NCI-H345 treated with DMSO at 0.1 percent for 48 hours (cell line): ENCODE data around the gene DAND5.
"Not testable (repeated sequence)": the region's sequence is repeated elsewhere in the genome, so short reads cannot be mapped to it uniquely, and the experiment has no call there.

Source experiments
- DNase-seq: peaks from one replicate; lab custom pipeline; 2025; ENCODE audit not compliant: unreplicated experiment; lab: John Stamatoyannopoulos, UW

The DAND5 gene

GRCh38 chr19:12965017-12965811 is 4.2 kb upstream of the DAND5 start:
- no peak for DNase-seq

GRCh38 chr19:12965812-12966135 is 3.6 kb upstream of the DAND5 start:
- DNase-seq, result no peak

GRCh38 chr19:12967907-12968306 is 1.5 kb upstream of the DAND5 start:
- DNase-seq, result no peak

DNA sequence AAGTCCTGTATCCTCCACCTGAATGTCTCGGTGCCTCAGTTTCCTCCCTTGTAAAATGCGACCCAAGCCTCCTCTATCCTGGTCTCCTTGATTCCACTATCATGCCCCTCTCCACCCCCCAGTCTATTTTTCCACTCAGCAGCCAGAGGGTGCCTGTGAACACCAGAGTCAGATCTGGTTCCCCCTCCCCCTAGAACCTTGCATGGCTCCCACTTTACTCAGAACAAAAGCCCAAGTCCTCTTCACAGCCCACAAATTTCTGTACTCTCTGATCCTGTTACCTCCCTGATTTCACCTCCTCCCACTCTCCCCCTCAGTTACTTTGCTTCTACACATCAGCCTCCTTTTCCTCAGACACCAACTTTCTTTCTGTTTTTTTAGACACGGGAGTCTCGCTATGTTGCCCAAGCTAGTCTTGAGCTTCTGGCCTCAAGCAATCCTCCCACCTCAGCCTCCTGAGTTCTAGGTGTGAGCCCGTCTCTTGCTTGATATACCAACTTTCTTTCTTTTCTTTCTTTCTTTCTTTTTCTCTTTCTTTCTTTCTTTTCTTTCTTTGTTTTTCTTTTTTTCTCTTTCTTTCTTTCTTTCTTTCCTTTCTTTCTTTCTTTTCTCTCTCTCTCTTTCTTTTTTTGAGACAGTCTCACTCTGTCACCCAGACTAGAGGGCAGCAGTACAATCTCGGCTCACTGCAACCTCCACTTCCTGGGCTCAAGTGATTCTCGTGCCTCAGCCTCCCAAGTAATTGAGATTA is 869 bp downstream of the DAND5 start:
- no peak for DNase-seq

DNA sequence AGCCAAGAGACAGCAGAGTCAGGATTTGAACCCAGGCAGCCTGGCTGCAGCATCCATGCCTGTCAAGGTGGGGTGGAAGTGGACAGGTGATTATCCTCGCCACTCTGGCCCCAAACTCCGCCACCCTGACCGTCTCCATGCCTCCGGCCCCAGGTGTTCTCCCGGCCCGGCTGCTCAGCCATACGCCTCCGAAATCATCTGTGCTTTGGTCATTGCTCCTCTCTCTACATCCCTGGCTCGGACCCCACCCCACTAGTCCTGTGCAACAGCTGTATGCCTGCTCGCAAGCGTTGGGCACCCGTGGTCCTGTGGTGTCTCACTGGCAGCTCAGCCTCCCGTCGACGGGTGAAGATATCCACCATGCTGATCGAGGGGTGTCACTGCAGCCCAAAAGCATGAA is 3.9 kb downstream of the DAND5 start:
- DNase-seq, result no peak

GRCh38 chr19:12974301-12975220 is 5.2 kb downstream of the DAND5 start:
- DNase-seq, result no peak

DNA sequence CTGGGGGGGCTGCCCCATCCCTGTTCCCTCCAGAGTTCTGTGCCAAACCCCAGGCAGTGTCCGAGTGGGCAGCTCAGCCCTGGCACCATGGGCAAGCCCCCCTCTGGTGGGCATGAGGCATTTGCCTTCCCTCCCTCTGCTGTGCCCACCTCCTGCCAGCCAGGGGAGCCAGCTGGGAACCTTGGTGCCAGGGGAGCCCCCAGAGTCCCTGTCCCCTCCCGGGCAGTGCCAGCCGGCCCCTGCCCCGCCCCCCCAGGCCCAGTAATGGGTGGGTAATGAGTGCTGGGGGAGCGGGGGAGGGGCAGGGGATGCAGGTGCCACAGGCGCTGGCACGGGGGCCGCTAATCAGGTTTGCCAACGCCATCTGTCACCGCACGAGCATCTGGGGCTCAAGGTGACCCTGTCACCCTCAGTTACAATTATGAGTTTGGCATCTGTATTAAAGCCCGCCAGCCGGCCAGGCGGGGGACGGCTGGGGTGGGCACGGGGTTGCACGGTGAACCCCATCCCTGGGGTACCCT is 5.9 kb downstream of the DAND5 start:
- DNase-seq, result no peak

DNA sequence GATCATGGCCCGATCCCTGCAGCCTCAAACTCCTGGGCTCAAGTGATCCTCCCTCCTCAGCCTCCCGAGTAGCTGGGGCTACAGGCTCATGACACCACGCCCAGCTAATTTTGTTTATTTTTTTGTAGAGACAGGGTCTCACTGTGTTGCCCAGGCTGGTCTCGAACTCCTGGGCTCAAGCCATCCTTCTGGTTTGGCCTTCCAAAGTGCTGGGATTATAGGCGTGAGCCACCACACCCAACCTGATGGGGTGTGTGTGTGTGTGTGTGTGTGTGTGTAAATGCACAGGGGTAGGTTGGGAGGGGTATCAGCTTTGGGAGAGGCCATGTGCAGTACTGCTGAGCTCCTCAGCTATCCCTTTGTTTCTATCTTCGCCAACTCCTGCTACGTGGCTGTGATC is 6.7 kb downstream of the DAND5 start:
- not testable (repeated sequence) for DNase-seq

GRCh38 chr19:12979974-12980373 is 10.6 kb downstream of the DAND5 start:
- DNase-seq, result no peak

- DNase-seq, result no peak
These were observed 13.3 kb downstream of the DAND5 start for GRCh38 chr19:12982648-12983047.

DNA sequence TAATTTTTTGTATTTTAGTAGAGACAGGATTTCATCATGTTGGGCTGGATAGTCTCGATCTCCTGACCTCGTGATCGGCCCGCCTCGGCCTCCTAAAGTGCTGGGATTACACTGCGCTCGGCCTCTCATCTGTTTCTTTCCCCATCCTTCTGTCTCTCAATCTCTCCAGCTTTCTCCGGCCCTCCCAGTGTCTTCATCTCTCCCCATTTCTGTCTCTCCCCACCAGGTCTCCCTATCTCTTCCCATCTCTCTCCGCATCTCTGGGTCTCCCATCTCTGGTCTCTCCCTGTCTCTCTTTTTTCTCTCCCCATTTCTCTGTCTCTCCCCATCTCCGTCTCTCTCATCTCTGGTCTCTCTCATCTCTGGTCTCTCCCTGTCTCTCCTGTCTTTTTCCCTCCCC is 13.7 kb downstream of the DAND5 start:
- DNase-seq, result no peak

DNA sequence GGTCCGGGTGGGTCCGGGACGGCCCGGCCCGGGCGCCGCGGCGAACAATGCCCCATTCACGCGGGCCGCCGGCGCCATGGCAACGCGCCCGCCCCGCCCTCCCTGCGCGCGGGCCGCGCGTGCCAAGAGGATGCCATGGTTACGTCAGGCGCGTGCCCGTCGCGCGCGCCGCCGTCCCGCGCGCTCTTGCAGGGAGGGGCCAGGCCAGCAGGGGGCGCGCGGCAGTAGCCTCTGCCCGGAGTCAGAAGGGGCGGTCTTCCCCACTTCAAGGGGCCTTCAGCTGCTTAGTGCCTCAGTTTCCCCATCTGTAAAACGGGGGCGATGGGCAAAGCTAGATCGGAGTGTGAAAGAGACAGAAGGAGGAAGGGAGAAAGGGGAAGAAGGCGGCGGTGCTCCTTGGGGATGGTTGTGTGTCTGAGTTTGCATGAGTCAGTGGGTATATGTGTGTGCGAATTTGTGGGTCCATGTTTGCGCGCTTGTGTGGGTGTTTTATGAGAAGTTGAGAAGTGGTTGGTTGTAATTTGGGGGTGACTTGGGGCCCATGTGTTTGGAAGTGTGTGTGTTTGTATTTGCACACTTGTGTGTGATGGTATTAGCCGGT is 14.3 kb downstream of the DAND5 start:
- DNase-seq, result no peak

- DNase-seq, result no peak
These were observed 14.8 kb downstream of the DAND5 start for GRCh38 chr19:12984143-12984627.

DNA sequence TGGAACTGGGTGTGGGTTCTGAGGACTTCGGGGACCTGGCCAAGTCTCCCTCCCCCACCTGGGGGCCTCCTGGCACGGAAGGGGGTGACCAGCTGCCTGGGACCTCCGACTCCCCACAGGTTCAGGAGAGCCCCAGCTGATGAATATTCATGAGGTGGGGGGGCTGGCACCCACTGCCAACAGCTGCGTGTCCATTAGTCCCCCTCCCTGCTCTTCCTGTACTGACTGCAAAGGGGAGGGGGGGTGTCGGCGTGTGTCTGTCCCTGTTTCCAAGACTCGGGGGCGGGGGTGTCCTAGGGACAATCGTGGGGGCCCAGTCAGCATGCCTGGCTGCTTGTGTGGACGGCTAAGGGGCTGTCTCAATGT is 15.3 kb downstream of the DAND5 start:
- no peak for DNase-seq

DNA sequence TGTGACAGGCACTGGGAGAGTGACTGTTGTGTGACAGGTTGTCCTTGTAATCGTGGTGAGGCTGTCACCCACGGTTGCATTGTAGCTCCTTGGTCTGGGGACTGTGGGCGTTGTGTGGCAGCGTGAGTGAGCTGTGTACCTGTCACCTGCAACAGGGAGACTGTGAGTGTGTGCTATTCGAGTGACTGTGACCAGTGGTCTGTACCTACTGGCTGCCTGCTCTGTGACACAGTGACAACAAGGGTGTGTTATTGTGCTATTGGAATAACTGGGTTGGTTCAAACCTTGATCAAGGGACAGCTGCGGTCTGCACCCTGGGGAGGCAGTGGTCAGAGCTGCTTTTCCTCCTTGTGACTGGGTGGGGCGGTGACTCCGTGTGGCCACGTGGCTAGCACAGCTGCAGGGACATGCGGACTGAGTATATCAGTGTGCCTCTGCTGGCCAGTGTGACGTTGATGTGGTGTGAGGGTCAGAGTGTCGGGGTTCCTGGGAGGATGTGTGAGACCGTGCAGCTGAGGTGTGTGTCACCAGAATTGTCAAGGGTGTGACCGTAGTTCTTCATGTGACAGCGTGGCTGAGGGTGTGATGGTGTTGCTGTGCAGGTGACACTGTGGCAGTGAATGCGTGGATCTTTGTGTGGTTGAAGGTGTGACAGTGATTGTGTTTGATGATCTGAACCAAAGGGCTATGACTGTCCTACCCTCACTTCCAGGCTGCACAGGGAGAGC is 15.8 kb downstream of the DAND5 start:
- no peak for DNase-seq

- DNase-seq, result no peak
These were observed 17.4 kb downstream of the DAND5 start for GRCh38 chr19:12986726-12987125.

- DNase-seq, result no peak
These were observed 17.8 kb downstream of the DAND5 start for GRCh38 chr19:12987190-12987589.

DNA sequence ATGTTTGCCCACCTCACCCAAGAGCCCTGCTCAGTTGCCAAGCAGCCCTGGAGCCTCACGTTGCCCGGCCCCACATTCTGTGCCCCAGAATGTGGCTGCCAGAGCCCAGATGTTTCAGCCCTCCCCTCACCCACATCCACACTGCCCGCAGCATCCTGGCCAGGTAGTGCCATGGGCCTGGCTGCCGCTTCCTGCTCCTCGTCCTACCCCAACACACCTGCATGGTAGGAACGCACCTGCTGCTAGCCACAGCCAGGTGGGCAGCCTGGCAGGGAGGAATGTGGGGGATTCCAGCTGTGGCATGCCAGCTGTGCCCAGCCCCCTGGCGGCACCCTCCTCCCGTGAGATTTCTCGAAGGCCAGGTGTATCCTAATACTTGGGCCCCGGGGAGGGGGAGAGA is 18.4 kb downstream of the DAND5 start:
- no peak for DNase-seq

GRCh38 chr19:12990431-12990830 is 21.1 kb downstream of the DAND5 start:
- DNase-seq, result no peak

DNA sequence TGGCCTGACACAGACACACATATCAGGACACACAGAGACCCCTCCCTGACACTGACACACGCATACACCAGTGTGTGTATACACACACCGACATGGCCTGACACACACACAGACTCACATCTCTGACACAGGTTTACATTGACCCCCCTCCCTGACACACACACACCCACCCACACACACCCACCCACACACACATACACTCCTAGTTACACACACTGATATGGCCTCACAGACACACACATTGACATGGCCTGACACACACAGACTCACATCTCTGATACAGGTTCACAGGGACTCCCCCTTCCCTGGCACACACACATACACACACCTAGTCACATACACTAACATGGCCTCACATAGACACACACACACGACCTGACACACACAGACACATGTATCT is 21.5 kb downstream of the DAND5 start:
- no peak for DNase-seq
